HG03159 (cell line): ENCODE measurements around the gene SCN8A.
"Not testable (repeated sequence)": the region's sequence is repeated elsewhere in the genome, so short reads cannot be mapped to it uniquely, and the experiment has no call there.

Source experiments
- ATAC-seq: cut with Tn5 transposase; IDR thresholded peaks from one replicate; pipeline ENCODE4 v1.9.1; 2021; ENCODE audit warnings: mild to moderate bottlenecking, moderate library complexity; ENCODE audit not compliant: unreplicated experiment

The SCN8A gene

GRCh38 chr12:51621156-51621922 lies 30.3 kb downstream of the SCN8A start:
- ATAC-seq = no peak

- ATAC-seq = no peak
Measured at GRCh38 chr12:51622564-51622963, 31.5 kb downstream of the SCN8A start.

GRCh38 chr12:51625370-51625769 lies 34.3 kb downstream of the SCN8A start:
- ATAC-seq = no peak

- ATAC-seq = no peak
Measured at GRCh38 chr12:51626115-51626514, 35.1 kb downstream of the SCN8A start.

- ATAC-seq = no peak
Measured at GRCh38 chr12:51626629-51627028, 35.6 kb downstream of the SCN8A start.

GRCh38 chr12:51630256-51630880 lies 39.3 kb downstream of the SCN8A start:
- ATAC-seq = no peak

- no peak for ATAC-seq
Measured at GRCh38 chr12:51630986-51631385, 40.0 kb downstream of the SCN8A start.

- ATAC-seq = no peak
Measured at GRCh38 chr12:51631591-51631990, 40.6 kb downstream of the SCN8A start.

- ATAC-seq = no peak
Measured at GRCh38 chr12:51632623-51633022, 41.6 kb downstream of the SCN8A start.

GRCh38 chr12:51635346-51635745 lies 44.3 kb downstream of the SCN8A start:
- no peak for ATAC-seq

GRCh38 chr12:51636581-51636980 lies 45.5 kb downstream of the SCN8A start:
- no peak for ATAC-seq

GRCh38 chr12:51636986-51637385 lies 46.0 kb downstream of the SCN8A start:
- no peak for ATAC-seq

GRCh38 chr12:51639361-51639760 lies 48.3 kb downstream of the SCN8A start:
- ATAC-seq = no peak

GRCh38 chr12:51642286-51642685 lies 51.3 kb downstream of the SCN8A start:
- ATAC-seq = no peak

- no peak for ATAC-seq
Measured at GRCh38 chr12:51643951-51644350, 52.9 kb downstream of the SCN8A start.

GRCh38 chr12:51644691-51645090 lies 53.7 kb downstream of the SCN8A start:
- not testable (repeated sequence) for ATAC-seq

- no peak for ATAC-seq
Measured at GRCh38 chr12:51645961-51646360, 54.9 kb downstream of the SCN8A start.

- no peak for ATAC-seq
Measured at GRCh38 chr12:51647647-51648046, 56.6 kb downstream of the SCN8A start.

- no peak for ATAC-seq
Measured at GRCh38 chr12:51653431-51653830, 62.4 kb downstream of the SCN8A start.

GRCh38 chr12:51661199-51661598 lies 70.2 kb downstream of the SCN8A start:
- no peak for ATAC-seq

- no peak for ATAC-seq
Measured at GRCh38 chr12:51661836-51662235, 70.8 kb downstream of the SCN8A start.

GRCh38 chr12:51662728-51663154 lies 71.7 kb downstream of the SCN8A start:
- no peak for ATAC-seq

GRCh38 chr12:51663390-51663789 lies 72.4 kb downstream of the SCN8A start:
- ATAC-seq = no peak
